Panc1 (cell line): ENCODE measurements around the gene SRSF5. TPM values are rescaled to one million over a fixed set of nuclear protein-coding genes. Genes with fewer than 3 reads are reported as not detected.

ENCODE experiments used
- ATAC-seq: fragments of 200-7000 bp; cut with Tn5 transposase; 2 replicates; pipeline ENCODE4 v1.9.1; 2020; ENCODE audit warnings: mild to moderate bottlenecking, moderate library complexity
- BruUV-seq: library from RNA; stranded (reverse); fragments of 400-500 nt; replicated peaks from 2 replicates; lab custom pipeline; 2021; lab: Mats Ljungman, UMichigan
- CTCF ChIA-PET: fragments of 300-600 bp; sonication (Branson Sonifier 250); formaldehyde crosslinking; loops from one replicate; lab custom pipeline; 2022; ENCODE audit warnings: antibody characterized with exemption; lab: Charles Lee
- POLR2A ChIA-PET: fragments of 300-600 bp; sonication (Branson Sonifier 250); formaldehyde crosslinking; loops from one replicate; lab custom pipeline; 2022; ENCODE audit warnings: antibody characterized with exemption; lab: Charles Lee
- DNase-seq: peaks from one replicate; pipeline ENCODE4 v3.0.0-alpha.2; 2010; ENCODE audit warnings: low read depth, low spot score
- H3K27ac ChIP-seq: 2 replicates; pipeline ENCODE4 v1.5.1; 2011; ENCODE audit warnings: mild to moderate bottlenecking, low read length, inconsistent platforms
- H3K27me3 ChIP-seq: fragments of 200-500 bp; sonication (Bioruptor generic); 2 replicates; pipeline ENCODE4 v1.6.0; 2014; ENCODE audit warnings: low read length, inconsistent platforms; ENCODE audit not compliant: control insufficient read depth, insufficient read depth
- H3K36me3 ChIP-seq: fragments of 200-500 bp; sonication (Bioruptor generic); 2 replicates; pipeline ENCODE4 v1.5.1; 2014; ENCODE audit warnings: inconsistent platforms, mild to moderate bottlenecking, low read length, moderate library complexity; ENCODE audit not compliant: control insufficient read depth, insufficient read depth
- H3K4me1 ChIP-seq: 2 replicates; pipeline ENCODE4 v1.5.1; 2011; ENCODE audit warnings: inconsistent platforms, mild to moderate bottlenecking, low read length, moderate library complexity; ENCODE audit not compliant: control insufficient read depth, insufficient read depth
- H3K4me3 ChIP-seq, 2 experiments: 2 replicates each; pipeline ENCODE4 v1.5.1; 2011 to 2012; ENCODE audit warnings: low read depth in 2 of 2, low read length in 2 of 2, mild to moderate bottlenecking in 2 of 2, inconsistent platforms in 1 of 2, moderate library complexity in 1 of 2
- H3K9me3 ChIP-seq: fragments of 200-500 bp; sonication (Bioruptor generic); 2 replicates; pipeline ENCODE4 v1.5.1; 2014; ENCODE audit warnings: low read depth, mild to moderate bottlenecking, inconsistent platforms, low read length, moderate library complexity; ENCODE audit not compliant: control insufficient read depth, insufficient read depth
- CTCF ChIP-seq: fragments of 450-650 bp; IDR thresholded peaks from 2 replicates; pipeline ENCODE4 v1.5.1; 2017; ENCODE audit warnings: mild to moderate bottlenecking
- POLR2AphosphoS5 ChIP-seq: IDR thresholded peaks from 2 replicates; pipeline ENCODE4 v1.6.1; 2012; ENCODE audit warnings: mild to moderate bottlenecking, low read depth, low read length, moderate library complexity
- REST ChIP-seq, 2 experiments: IDR thresholded peaks; 2 replicates each; pipeline ENCODE4 v1.6.1; 2011 to 2012; ENCODE audit warnings: low read depth in 2 of 2, control low read depth in 1 of 2, low read length in 1 of 2, mild to moderate bottlenecking in 1 of 2, moderate library complexity in 1 of 2; ENCODE audit not compliant: insufficient read depth in 1 of 2
- SIN3A ChIP-seq: IDR thresholded peaks from 2 replicates; pipeline ENCODE4 v1.6.1; 2012; ENCODE audit warnings: low read depth, mild to moderate bottlenecking, low read length, moderate library complexity, borderline replicate concordance; ENCODE audit not compliant: insufficient read depth
- TCF7L2 ChIP-seq: IDR thresholded peaks from 2 replicates; pipeline ENCODE4 v1.6.1; 2011; ENCODE audit warnings: mild to moderate bottlenecking, low read depth, low read length, inconsistent platforms
- in situ Hi-C: cut with HindIII; loops from 2 replicates; pipeline ENCODE4 v1.10.0; 2016; ENCODE audit warnings: low sequenced_read_pairs, low pct_unique_long_range_greater_than_20kb
- intact Hi-C: fragments of 100-400 bp; cut with micrococcal nuclease; formaldehyde crosslinking; loops from one replicate; pipeline ENCODE4 v1.10.0; 2022; ENCODE audit not compliant: unreplicated experiment
- total RNA-seq: library from RNA; stranded (reverse); gene quantifications from one replicate; pipeline ENCODE4 v1.2.1, GENCODE V29; 2021; ENCODE audit not compliant: unreplicated experiment

Gene SRSF5
- total RNA-seq, 1 experiment from 2014 or later: 154 TPM

- POLR2A ChIA-PET: no interaction called here
- CTCF ChIA-PET: interaction anchor here (1.0 kb wide), 1 partner anchor 244 kb away, joined by 3 read pairs; no protein-coding TSS in a partner anchor
- BruUV-seq: no TSS peak
Measured at GRCh38 chr14:69779088-69779487, 12.1 kb downstream of the SRSF5 start.

GRCh38 chr14:69780092-69780491 is 13.2 kb downstream of the SRSF5 start:
- BruUV-seq: no TSS peak
- POLR2A ChIA-PET: no interaction called here
- in situ Hi-C loops: no loop called here

More at GRCh38 chr14:69779088-69779487, 12.1 kb downstream of the SRSF5 start:
- TF ChIP-seq REST (IDR thresholded peaks at IDR 0.05; ENCODE audit: insufficient read depth in 1 of 2, low read depth in 2 of 2, low read length in 1 of 2): no peak
- no peak for TF ChIP-seq SIN3A
- no peak for TF ChIP-seq CTCF
- TF ChIP-seq TCF7L2: no peak
- no peak; the same call in 1 of the 2 replicates for TF ChIP-seq POLR2AphosphoS5
- Histone ChIP-seq H3K4me3 (no peak overlapping the region), H3K36me3 (peaks cover 13% of the 10 kb centered on the region), H3K27ac (no peak overlapping the region), H3K4me1 (no peaks in the 10 kb centered on the region), H3K9me3 (no peaks in the 10 kb centered on the region), H3K27me3 (no peaks in the 10 kb centered on the region)
- ATAC-seq (no peak), DNase-seq (no peak)
- intact Hi-C loops (no loop called here), in situ Hi-C loops (no loop called here)

More at GRCh38 chr14:69780092-69780491, 13.2 kb downstream of the SRSF5 start:
- intact Hi-C loops: no loop called here
- Histone ChIP-seq H3K27ac (no peak overlapping the region), H3K4me3 (no peak overlapping the region), H3K9me3 (no peaks in the 10 kb centered on the region), H3K27me3 (no peaks in the 10 kb centered on the region), H3K36me3 (peaks cover 12% of the 10 kb centered on the region), H3K4me1 (no peaks in the 10 kb centered on the region)
- TF ChIP-seq REST (IDR thresholded peaks at IDR 0.05; ENCODE audit: insufficient read depth in 1 of 2, low read depth in 2 of 2, low read length in 1 of 2) (no peak), CTCF (no peak), SIN3A (no peak), TCF7L2 (no peak)
- ATAC-seq (no peak), DNase-seq (no peak)
- CTCF ChIA-PET: no interaction called here
